GM19025 (cell line): Measurements from ENCODE around the gene DCDC2C.
"Not testable (repeated sequence)": the region's sequence is repeated elsewhere in the genome, so short reads cannot be mapped to it uniquely, and the experiment has no call there.

Experiments
- ATAC-seq: cut with Tn5 transposase; IDR thresholded peaks from one replicate; pipeline ENCODE4 v1.9.1; 2021; ENCODE audit warnings: mild to moderate bottlenecking, low read depth, moderate library complexity; ENCODE audit not compliant: unreplicated experiment

Gene DCDC2C

GRCh38 chr2:3814706-3815245 is 111.4 kb downstream of the DCDC2C start:
- no peak for ATAC-seq

GRCh38 chr2:3817144-3817543 is 113.8 kb downstream of the DCDC2C start:
- not testable (repeated sequence) for ATAC-seq

- ATAC-seq = no peak
These were observed 120.4 kb downstream of the DCDC2C start for GRCh38 chr2:3823748-3824147.

GRCh38 chr2:3827673-3828575 is 124.5 kb downstream of the DCDC2C start:
- ATAC-seq = no peak

- no peak for ATAC-seq
These were observed 127.4 kb downstream of the DCDC2C start for GRCh38 chr2:3830796-3831195.

- ATAC-seq = no peak
These were observed 133.7 kb downstream of the DCDC2C start for GRCh38 chr2:3837086-3837485.

- no peak for ATAC-seq
These were observed 135.0 kb downstream of the DCDC2C start for GRCh38 chr2:3838348-3838747.

- ATAC-seq = no peak
These were observed 136.1 kb downstream of the DCDC2C start for GRCh38 chr2:3839476-3839875.

- no peak for ATAC-seq
These were observed 137.3 kb downstream of the DCDC2C start for GRCh38 chr2:3840611-3841155.

GRCh38 chr2:3847397-3848052 is 144.2 kb downstream of the DCDC2C start:
- no peak for ATAC-seq

- no peak for ATAC-seq
These were observed 145.4 kb downstream of the DCDC2C start for GRCh38 chr2:3848776-3849175.

- no peak for ATAC-seq
These were observed 145.8 kb downstream of the DCDC2C start for GRCh38 chr2:3849213-3849612.

GRCh38 chr2:3857576-3857975 is 154.2 kb downstream of the DCDC2C start:
- no peak for ATAC-seq

GRCh38 chr2:3864943-3865865 is 161.8 kb downstream of the DCDC2C start:
- ATAC-seq = no peak

GRCh38 chr2:3867469-3867868 is 164.1 kb downstream of the DCDC2C start:
- no peak for ATAC-seq

- no peak for ATAC-seq
These were observed 164.8 kb downstream of the DCDC2C start for GRCh38 chr2:3868012-3868805.

GRCh38 chr2:3870222-3870621 is 166.8 kb downstream of the DCDC2C start:
- no peak for ATAC-seq

GRCh38 chr2:3871002-3871401 is 167.6 kb downstream of the DCDC2C start:
- no peak for ATAC-seq

GRCh38 chr2:3872451-3872850 is 169.1 kb downstream of the DCDC2C start:
- ATAC-seq = no peak
